GM12878 (cell line): ENCODE results near the gene INTS13. TPM values are rescaled to one million over a fixed set of nuclear protein-coding genes. Genes with fewer than 3 reads are reported as not detected.

Source experiments
- ATAC-seq: fragments of 200-7000 bp; cut with Tn5 transposase; 3 replicates; pipeline ENCODE4 v1.9.1; 2020; ENCODE audit warnings: mild to moderate bottlenecking, moderate library complexity
- BruUV-seq: library from RNA; stranded (reverse); fragments of 400-500 nt; replicated peaks from 2 replicates; lab custom pipeline; 2021; lab: Mats Ljungman, UMichigan
- CTCF ChIA-PET: fragments of 300-600 bp; sonication (Branson Sonifier 250); formaldehyde crosslinking; extraction: SDS; loops from one replicate; lab custom pipeline; 2021; ENCODE audit warnings: inconsistent platforms; lab: Yijun Ruan, JAX
- POLR2A ChIA-PET: fragments of 350-600 bp; formaldehyde crosslinking; extraction: SDS; loops from one replicate; lab custom pipeline; 2021; ENCODE audit warnings: inconsistent platforms; lab: Charles Lee
- RAD21 ChIA-PET: fragments of 300-600 bp; sonication (Branson Sonifier 250); formaldehyde crosslinking; loops from one replicate; lab custom pipeline; 2023; ENCODE audit warnings: antibody characterized with exemption; ENCODE audit not compliant: unreplicated experiment; lab: Charles Lee
- SMC1A ChIA-PET: fragments of 300-600 bp; sonication (Branson Sonifier 250); formaldehyde crosslinking; loops from one replicate; lab custom pipeline; 2023; ENCODE audit not compliant: unreplicated experiment, uncharacterized antibody; lab: Charles Lee
- DNase-seq: peaks from one replicate; pipeline ENCODE4 v3.0.0-alpha.2; 2011; ENCODE audit warnings: low read depth, low spot score
- FAIRE-seq: peaks from 3 replicates; lab custom pipeline; 2011; peaks lifted over from hg19 to GRCh38; lab: Jason Lieb, UNC
- H2AFZ ChIP-seq: 2 replicates; pipeline ENCODE4 v1.6.0; 2011; ENCODE audit warnings: low read depth, low read length, control low read depth; ENCODE audit not compliant: control insufficient read depth
- H3K27ac ChIP-seq: 2 replicates; pipeline ENCODE4 v1.5.1; 2011; ENCODE audit warnings: control low read depth; ENCODE audit not compliant: control insufficient read depth, insufficient read depth
- H3K27me3 ChIP-seq, 2 experiments: replicated peaks in 1 of 2; 2 replicates each; pipeline versions ENCODE4 v1.6.0 to v1.6.1; 2011; ENCODE audit warnings: low read length in 1 of 2; ENCODE audit not compliant: control insufficient read depth in 2 of 2, insufficient read depth in 2 of 2
- H3K36me3 ChIP-seq, 2 experiments: 2 replicates each; pipeline ENCODE4 v1.5.1; 2011; ENCODE audit warnings: low read length in 1 of 2; ENCODE audit not compliant: control insufficient read depth in 2 of 2, insufficient read depth in 2 of 2
- H3K4me1 ChIP-seq: 2 replicates; pipeline ENCODE4 v1.6.1; 2011; ENCODE audit warnings: mild to moderate bottlenecking, low read length, moderate library complexity, mixed read lengths; ENCODE audit not compliant: control insufficient read depth, insufficient read depth
- H3K4me2 ChIP-seq: 2 replicates; pipeline ENCODE4 v1.6.0; 2011; ENCODE audit warnings: control low read depth; ENCODE audit not compliant: control insufficient read depth, insufficient read depth
- H3K4me3 ChIP-seq: fragments of 200-600 bp; sonication (generic); 2 replicates; pipeline ENCODE4 v1.5.1; 2016
- H3K79me2 ChIP-seq: 2 replicates; pipeline ENCODE4 v1.6.0; 2011; ENCODE audit warnings: low read length; ENCODE audit not compliant: control insufficient read depth, insufficient read depth
- H3K9ac ChIP-seq: 2 replicates; pipeline ENCODE4 v1.8.0; 2011; ENCODE audit warnings: low read length, control low read depth, mixed read lengths; ENCODE audit not compliant: control insufficient read depth, insufficient read depth
- H3K9me3 ChIP-seq: replicated peaks from 3 replicates; pipeline ENCODE4 v1.5.1; 2011; ENCODE audit warnings: mild to moderate bottlenecking, low read length; ENCODE audit not compliant: control insufficient read depth, insufficient read depth
- H4K20me1 ChIP-seq: 2 replicates; pipeline ENCODE4 v1.6.0; 2011; ENCODE audit not compliant: control insufficient read depth, insufficient read depth
- BHLHE40 ChIP-seq, 2 experiments: fragments of 450-650 bp in 1 of 2; IDR thresholded peaks; 2 replicates each; pipeline ENCODE4 v1.6.1; 2011 to 2017; ENCODE audit warnings: low read depth in 2 of 2, borderline replicate concordance in 1 of 2, improper control_type of control experiment in 1 of 2, low read length in 1 of 2, mild to moderate bottlenecking in 1 of 2
- EED ChIP-seq: sonication (generic); IDR thresholded peaks from 2 replicates; pipeline ENCODE4 v1.6.1; 2016; ENCODE audit warnings: antibody characterized with exemption, low read depth
- EZH2 ChIP-seq: IDR thresholded peaks from 2 replicates; pipeline ENCODE4 v1.6.1; 2012; ENCODE audit warnings: low read depth, mild to moderate bottlenecking, control low read depth, inconsistent platforms, low read length, borderline replicate concordance; ENCODE audit not compliant: control insufficient read depth
- FOXK2 ChIP-seq: fragments of 450-650 bp; IDR thresholded peaks from 2 replicates; pipeline ENCODE4 v1.6.1; 2017; ENCODE audit warnings: mild to moderate bottlenecking, moderate library complexity
- FOXM1 ChIP-seq: IDR thresholded peaks from 2 replicates; pipeline ENCODE4 v1.6.1; 2012; ENCODE audit warnings: low read depth, mild to moderate bottlenecking, inconsistent platforms, low read length, moderate library complexity
- NBN ChIP-seq: fragments of 450-650 bp; IDR thresholded peaks from 2 replicates; pipeline ENCODE4 v1.6.1; 2016
- RBBP5 ChIP-seq: fragments of 200-600 bp; sonication (generic); conservative IDR thresholded peaks from 2 replicates; pipeline ENCODE4 v1.6.1; 2016
- STAT3 ChIP-seq: IDR thresholded peaks from 2 replicates; pipeline ENCODE4 v1.6.1; 2011; ENCODE audit warnings: low read depth, low read length, improper control_type of control experiment
- YBX1 ChIP-seq: fragments of 450-650 bp; IDR thresholded peaks from 2 replicates; pipeline ENCODE4 v1.6.1; 2016; ENCODE audit warnings: antibody characterized with exemption
- ZNF24 ChIP-seq: fragments of 450-650 bp; IDR thresholded peaks from 2 replicates; pipeline ENCODE4 v1.6.1; 2017; ENCODE audit warnings: antibody characterized with exemption, mild to moderate bottlenecking
- ZNF622 ChIP-seq: fragments of 450-650 bp; IDR thresholded peaks from 2 replicates; pipeline ENCODE4 v1.6.1; 2017; ENCODE audit warnings: mild to moderate bottlenecking, inconsistent platforms
- ZZZ3 ChIP-seq: IDR thresholded peaks from 2 replicates; pipeline ENCODE4 v1.6.1; 2011; ENCODE audit warnings: low read depth; ENCODE audit not compliant: control insufficient read depth, insufficient read length
- WGBS: methylation state at CpG from one replicate; pipeline ENCODE4 v1.1.6; 2016; ENCODE audit warnings: low lambda C conversion rate; ENCODE audit not compliant: insufficient replicate concordance, insufficient coverage; ENCODE audit errors: missing lambda C conversion rate; 5-methylcytosine and 5-hydroxymethylcytosine counted together
- in situ Hi-C: fragments of 300-500 bp; cut with MboI; formaldehyde crosslinking; loops from 9 replicates; pipeline ENCODE4 v1.14.3; 2018; ENCODE audit warnings: mixed read lengths
- intact Hi-C: fragments of 100-400 bp; cut with micrococcal nuclease; formaldehyde crosslinking; loops from one replicate; pipeline ENCODE4 v1.14.2; 2022; ENCODE audit not compliant: unreplicated experiment
- polyA plus RNA-seq, 11 experiments: library from polyadenylated mRNA; depleted of rRNA in 4 of 11; unstranded in 6 of 11; stranded (reverse) in 5 of 11; fragments of >200 nt; fragmentation: Nextera tagmentation in 4 of 11; fragmentation: Illumina TruSeq in 1 of 11; extraction: Ambion mirVana in 4 of 11; extraction: Trizol in 1 of 11; gene quantifications; 1 replicate in 1 of 11; 2 replicates in 10 of 11; pipeline versions ENCODE4 v1.2.1 to v1.2.3, GENCODE V29; 2011 to 2016; ENCODE audit warnings: inconsistent platforms in 2 of 11, missing spikeins in 2 of 11, low read depth in 1 of 11
- total RNA-seq, 4 experiments: library from RNA; depleted of rRNA in 3 of 4; stranded (reverse); fragments of >200 nt in 3 of 4; fragmentation: Illumina TruSeq in 1 of 4; extraction: Trizol in 1 of 4; gene quantifications; 2 replicates each; pipeline versions ENCODE4 v1.2.1 to v1.2.3, GENCODE V29; 2013 to 2021
- TF ChIP-seq, protein P1 (sequence below): IDR thresholded peaks from 2 replicates; pipeline ENCODE4 v1.6.1; 2012; ENCODE audit warnings: low read length, inconsistent platforms
- TF ChIP-seq, protein P2 (sequence below): fragments of 450-650 bp; IDR thresholded peaks from 2 replicates; pipeline ENCODE4 v1.6.1; 2017; ENCODE audit warnings: mild to moderate bottlenecking
- TF ChIP-seq, protein P3 (sequence below): IDR thresholded peaks from 2 replicates; pipeline ENCODE4 v1.6.1; 2012; ENCODE audit warnings: low read depth, low read length, improper control_type of control experiment
- TF ChIP-seq, protein P4 (sequence below): fragments of 150-350 bp; IDR thresholded peaks from 2 replicates; pipeline ENCODE4 v1.6.1; 2016; ENCODE audit warnings: low read depth, low read length
- TF ChIP-seq, protein P5 (sequence below): fragments of 450-650 bp; conservative IDR thresholded peaks from 2 replicates; pipeline ENCODE4 v1.6.1; 2017; ENCODE audit warnings: mild to moderate bottlenecking, moderate library complexity

INTS13 gene
- total and polyA plus RNA-seq, 10 of the 15 experiments (the other 5 are each of a cell fraction or from before 2014, with no cell fraction given): 33.4 to 72.0 (median 59.9) TPM

DNA sequence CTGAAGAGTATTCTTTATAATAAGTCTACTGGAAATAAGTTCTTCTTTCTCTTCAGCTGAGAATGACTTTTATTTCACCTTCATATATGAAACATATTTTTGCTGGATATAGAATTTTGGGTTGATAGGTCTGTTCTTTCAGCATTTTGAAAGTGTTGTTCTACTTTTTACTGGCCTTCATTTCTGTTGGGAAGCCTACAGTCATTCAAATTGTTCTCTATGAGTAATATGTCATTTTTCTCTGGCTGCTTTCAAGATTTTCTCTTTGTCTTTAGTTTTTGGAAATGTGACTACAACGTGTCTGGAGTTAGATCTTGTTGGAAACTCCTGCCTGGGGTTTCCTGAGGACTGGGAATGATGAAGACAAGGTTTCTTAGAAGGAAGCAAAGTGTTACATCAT lies 10.5 kb upstream of the INTS13 start:
- peaks cover 1% of the 10 kb centered on the region for H3K4me1 ChIP-seq
- no peak overlapping the region for H3K4me2 ChIP-seq
- peaks cover 25% of the 10 kb centered on the region for H3K9me3 ChIP-seq
- H2AFZ ChIP-seq: no peak overlapping the region
- H3K4me3 ChIP-seq: no peak overlapping the region
- BruUV-seq: no TSS peak
- POLR2A ChIA-PET: interaction anchor here (0.6 kb wide), 1 partner anchor 70 kb away, joined by 3 read pairs; no protein-coding TSS in a partner anchor
- FAIRE-seq (no peak), DNase-seq (no peak), ATAC-seq (no peak)
- TF ChIP-seq ZNF24 (no peak), EED (no peak), BHLHE40 (IDR thresholded peaks at IDR 0.05; ENCODE audit: borderline replicate concordance in 1 of 2, low read depth in 2 of 2, low read length in 1 of 2) (no peak), NBN (no peak), FOXK2 (no peak), FOXM1 (no peak), YBX1 (no peak), STAT3 (no peak), ZNF622 (no peak), RBBP5 (no peak), EZH2 (no peak), ZZZ3 (no peak)
- TF ChIP-seq, protein P1, sequence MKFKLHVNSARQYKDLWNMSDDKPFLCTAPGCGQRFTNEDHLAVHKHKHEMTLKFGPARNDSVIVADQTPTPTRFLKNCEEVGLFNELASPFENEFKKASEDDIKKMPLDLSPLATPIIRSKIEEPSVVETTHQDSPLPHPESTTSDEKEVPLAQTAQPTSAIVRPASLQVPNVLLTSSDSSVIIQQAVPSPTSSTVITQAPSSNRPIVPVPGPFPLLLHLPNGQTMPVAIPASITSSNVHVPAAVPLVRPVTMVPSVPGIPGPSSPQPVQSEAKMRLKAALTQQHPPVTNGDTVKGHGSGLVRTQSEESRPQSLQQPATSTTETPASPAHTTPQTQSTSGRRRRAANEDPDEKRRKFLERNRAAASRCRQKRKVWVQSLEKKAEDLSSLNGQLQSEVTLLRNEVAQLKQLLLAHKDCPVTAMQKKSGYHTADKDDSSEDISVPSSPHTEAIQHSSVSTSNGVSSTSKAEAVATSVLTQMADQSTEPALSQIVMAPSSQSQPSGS: no peak
- TF ChIP-seq, protein P2, sequence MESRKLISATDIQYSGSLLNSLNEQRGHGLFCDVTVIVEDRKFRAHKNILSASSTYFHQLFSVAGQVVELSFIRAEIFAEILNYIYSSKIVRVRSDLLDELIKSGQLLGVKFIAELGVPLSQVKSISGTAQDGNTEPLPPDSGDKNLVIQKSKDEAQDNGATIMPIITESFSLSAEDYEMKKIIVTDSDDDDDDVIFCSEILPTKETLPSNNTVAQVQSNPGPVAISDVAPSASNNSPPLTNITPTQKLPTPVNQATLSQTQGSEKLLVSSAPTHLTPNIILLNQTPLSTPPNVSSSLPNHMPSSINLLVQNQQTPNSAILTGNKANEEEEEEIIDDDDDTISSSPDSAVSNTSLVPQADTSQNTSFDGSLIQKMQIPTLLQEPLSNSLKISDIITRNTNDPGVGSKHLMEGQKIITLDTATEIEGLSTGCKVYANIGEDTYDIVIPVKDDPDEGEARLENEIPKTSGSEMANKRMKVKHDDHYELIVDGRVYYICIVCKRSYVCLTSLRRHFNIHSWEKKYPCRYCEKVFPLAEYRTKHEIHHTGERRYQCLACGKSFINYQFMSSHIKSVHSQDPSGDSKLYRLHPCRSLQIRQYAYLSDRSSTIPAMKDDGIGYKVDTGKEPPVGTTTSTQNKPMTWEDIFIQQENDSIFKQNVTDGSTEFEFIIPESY: no peak
- TF ChIP-seq, protein P3, sequence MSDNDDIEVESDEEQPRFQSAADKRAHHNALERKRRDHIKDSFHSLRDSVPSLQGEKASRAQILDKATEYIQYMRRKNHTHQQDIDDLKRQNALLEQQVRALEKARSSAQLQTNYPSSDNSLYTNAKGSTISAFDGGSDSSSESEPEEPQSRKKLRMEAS: no peak
- TF ChIP-seq, protein P4, sequence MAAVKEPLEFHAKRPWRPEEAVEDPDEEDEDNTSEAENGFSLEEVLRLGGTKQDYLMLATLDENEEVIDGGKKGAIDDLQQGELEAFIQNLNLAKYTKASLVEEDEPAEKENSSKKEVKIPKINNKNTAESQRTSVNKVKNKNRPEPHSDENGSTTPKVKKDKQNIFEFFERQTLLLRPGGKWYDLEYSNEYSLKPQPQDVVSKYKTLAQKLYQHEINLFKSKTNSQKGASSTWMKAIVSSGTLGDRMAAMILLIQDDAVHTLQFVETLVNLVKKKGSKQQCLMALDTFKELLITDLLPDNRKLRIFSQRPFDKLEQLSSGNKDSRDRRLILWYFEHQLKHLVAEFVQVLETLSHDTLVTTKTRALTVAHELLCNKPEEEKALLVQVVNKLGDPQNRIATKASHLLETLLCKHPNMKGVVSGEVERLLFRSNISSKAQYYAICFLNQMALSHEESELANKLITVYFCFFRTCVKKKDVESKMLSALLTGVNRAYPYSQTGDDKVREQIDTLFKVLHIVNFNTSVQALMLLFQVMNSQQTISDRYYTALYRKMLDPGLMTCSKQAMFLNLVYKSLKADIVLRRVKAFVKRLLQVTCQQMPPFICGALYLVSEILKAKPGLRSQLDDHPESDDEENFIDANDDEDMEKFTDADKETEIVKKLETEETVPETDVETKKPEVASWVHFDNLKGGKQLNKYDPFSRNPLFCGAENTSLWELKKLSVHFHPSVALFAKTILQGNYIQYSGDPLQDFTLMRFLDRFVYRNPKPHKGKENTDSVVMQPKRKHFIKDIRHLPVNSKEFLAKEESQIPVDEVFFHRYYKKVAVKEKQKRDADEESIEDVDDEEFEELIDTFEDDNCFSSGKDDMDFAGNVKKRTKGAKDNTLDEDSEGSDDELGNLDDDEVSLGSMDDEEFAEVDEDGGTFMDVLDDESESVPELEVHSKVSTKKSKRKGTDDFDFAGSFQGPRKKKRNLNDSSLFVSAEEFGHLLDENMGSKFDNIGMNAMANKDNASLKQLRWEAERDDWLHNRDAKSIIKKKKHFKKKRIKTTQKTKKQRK: no peak
- TF ChIP-seq, protein P5, sequence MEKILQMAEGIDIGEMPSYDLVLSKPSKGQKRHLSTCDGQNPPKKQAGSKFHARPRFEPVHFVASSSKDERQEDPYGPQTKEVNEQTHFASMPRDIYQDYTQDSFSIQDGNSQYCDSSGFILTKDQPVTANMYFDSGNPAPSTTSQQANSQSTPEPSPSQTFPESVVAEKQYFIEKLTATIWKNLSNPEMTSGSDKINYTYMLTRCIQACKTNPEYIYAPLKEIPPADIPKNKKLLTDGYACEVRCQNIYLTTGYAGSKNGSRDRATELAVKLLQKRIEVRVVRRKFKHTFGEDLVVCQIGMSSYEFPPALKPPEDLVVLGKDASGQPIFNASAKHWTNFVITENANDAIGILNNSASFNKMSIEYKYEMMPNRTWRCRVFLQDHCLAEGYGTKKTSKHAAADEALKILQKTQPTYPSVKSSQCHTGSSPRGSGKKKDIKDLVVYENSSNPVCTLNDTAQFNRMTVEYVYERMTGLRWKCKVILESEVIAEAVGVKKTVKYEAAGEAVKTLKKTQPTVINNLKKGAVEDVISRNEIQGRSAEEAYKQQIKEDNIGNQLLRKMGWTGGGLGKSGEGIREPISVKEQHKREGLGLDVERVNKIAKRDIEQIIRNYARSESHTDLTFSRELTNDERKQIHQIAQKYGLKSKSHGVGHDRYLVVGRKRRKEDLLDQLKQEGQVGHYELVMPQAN: no peak
- intact Hi-C loops: no loop called here
- 0% methylated on average over 1 of the region's 1 CpG for WGBS
- no peaks in the 10 kb centered on the region for H3K27me3 ChIP-seq
- no peak overlapping the region for H3K27ac ChIP-seq
- H3K36me3 ChIP-seq: peaks cover 0 to 11% of the 10 kb centered on the region in 2 experiments; a peak in 2 of 4 replicates
- RAD21 ChIA-PET: no interaction called here
- H3K79me2 ChIP-seq: peaks cover 83% of the 10 kb centered on the region
- CTCF ChIA-PET: no interaction called here
- in situ Hi-C loops: no loop called here
- SMC1A ChIA-PET: no interaction called here
- H4K20me1 ChIP-seq: no peaks in the 10 kb centered on the region
- no peak overlapping the region for H3K9ac ChIP-seq
